OCI-LY7 (cell line): ENCODE measurements around the gene SPACA7. TPM values are rescaled to one million over a fixed set of nuclear protein-coding genes. Genes with fewer than 3 reads are reported as not detected.

ENCODE experiments used
- BruUV-seq: library from RNA; stranded (reverse); fragments of 400-500 nt; replicated peaks from 2 replicates; lab custom pipeline; 2021; lab: Mats Ljungman, UMichigan
- CTCF ChIA-PET: fragments of 300-600 bp; sonication (Branson Sonifier 250); formaldehyde crosslinking; loops from one replicate; lab custom pipeline; 2022; ENCODE audit warnings: antibody characterized with exemption; ENCODE audit not compliant: unreplicated experiment; lab: Charles Lee
- POLR2A ChIA-PET: fragments of 300-600 bp; sonication (Branson Sonifier 250); formaldehyde crosslinking; loops from one replicate; lab custom pipeline; 2022; ENCODE audit warnings: antibody characterized with exemption; lab: Charles Lee
- DNase-seq: peaks from one replicate; pipeline ENCODE4 v3.0.0-alpha.2; 2015; ENCODE audit warnings: low spot score
- H2AFZ ChIP-seq: fragments of 200-600 bp; sonication (generic), shearing (Covaris generic); 2 replicates; pipeline ENCODE4 v1.6.1; 2014; ENCODE audit warnings: mild to moderate bottlenecking, antibody characterized with exemption, low read length, moderate library complexity
- H3K27ac ChIP-seq: fragments of 200-600 bp; sonication (generic); 2 replicates; pipeline ENCODE4 v1.5.1; 2014; ENCODE audit warnings: mixed run types, low read depth, mild to moderate bottlenecking, moderate library complexity, low read length, inconsistent platforms; ENCODE audit not compliant: poor library complexity, severe bottlenecking
- H3K36me3 ChIP-seq: fragments of 200-600 bp; sonication (generic); 2 replicates; pipeline ENCODE4 v1.6.1; 2014; ENCODE audit warnings: mild to moderate bottlenecking, antibody characterized with exemption, low read length, moderate library complexity, mixed read lengths; ENCODE audit not compliant: insufficient read depth
- H3K4me1 ChIP-seq: fragments of 200-600 bp; sonication (generic); 2 replicates; pipeline ENCODE4 v1.5.1; 2014; ENCODE audit warnings: mild to moderate bottlenecking, low read length; ENCODE audit not compliant: insufficient read depth, poor library complexity, severe bottlenecking
- H3K4me2 ChIP-seq: fragments of 200-600 bp; sonication (generic); 2 replicates; pipeline ENCODE4 v1.6.1; 2014; ENCODE audit warnings: mild to moderate bottlenecking, low read length
- H3K4me3 ChIP-seq: fragments of 200-600 bp; sonication (generic); 2 replicates; pipeline ENCODE4 v1.5.1; 2014; ENCODE audit warnings: mild to moderate bottlenecking, low read depth, low read length; ENCODE audit not compliant: poor library complexity, severe bottlenecking
- H3K79me2 ChIP-seq: fragments of 200-600 bp; sonication (generic); 2 replicates; pipeline ENCODE4 v1.6.1; 2016; ENCODE audit warnings: low read depth, mild to moderate bottlenecking, low read length, moderate library complexity, mixed read lengths; ENCODE audit not compliant: insufficient read depth
- H3K9me2 ChIP-seq: fragments of 200-600 bp; sonication (generic); 2 replicates; pipeline ENCODE4 v1.6.1; 2016; ENCODE audit warnings: mild to moderate bottlenecking, low read length, mixed read lengths; ENCODE audit not compliant: insufficient read depth
- H3K9me3 ChIP-seq: fragments of 200-600 bp; sonication (generic); 2 replicates; pipeline ENCODE4 v1.6.1; 2014; ENCODE audit warnings: mild to moderate bottlenecking, mixed run types, low read length, mixed read lengths
- H4K20me1 ChIP-seq: fragments of 200-600 bp; sonication (generic); 2 replicates; pipeline ENCODE4 v1.6.1; 2014; ENCODE audit warnings: mild to moderate bottlenecking, antibody characterized with exemption, low read length, moderate library complexity, mixed read lengths; ENCODE audit not compliant: insufficient read depth
- EZH2phosphoT487 ChIP-seq: fragments of 200-600 bp; sonication (generic); IDR thresholded peaks from 2 replicates; pipeline ENCODE4 v1.6.1; 2018; ENCODE audit warnings: low read depth, borderline replicate concordance, mild to moderate bottlenecking, mixed run types, antibody characterized with exemption, low read length, moderate library complexity, mixed read lengths
- intact Hi-C: fragments of 100-400 bp; cut with micrococcal nuclease; formaldehyde crosslinking; loops from one replicate; pipeline ENCODE4 v1.10.0; 2022; ENCODE audit not compliant: unreplicated experiment
- total RNA-seq, 2 experiments: library from RNA; depleted of rRNA in 1 of 2; stranded (reverse); fragments of >200 nt in 1 of 2; shearing (Covaris generic) in 1 of 2; gene quantifications; 2 replicates each; pipeline ENCODE4 v1.2.3, GENCODE V29; 2014 to 2022
- TF ChIP-seq, protein P1 (sequence below): fragments of 200-600 bp; sonication (generic); conservative IDR thresholded peaks from 2 replicates; pipeline ENCODE4 v1.5.1; 2014; ENCODE audit warnings: mild to moderate bottlenecking, antibody characterized with exemption, low read length, moderate library complexity, mixed read lengths

Gene SPACA7
- total RNA-seq, 2 experiments from 2014 or later: not detected

DNA sequence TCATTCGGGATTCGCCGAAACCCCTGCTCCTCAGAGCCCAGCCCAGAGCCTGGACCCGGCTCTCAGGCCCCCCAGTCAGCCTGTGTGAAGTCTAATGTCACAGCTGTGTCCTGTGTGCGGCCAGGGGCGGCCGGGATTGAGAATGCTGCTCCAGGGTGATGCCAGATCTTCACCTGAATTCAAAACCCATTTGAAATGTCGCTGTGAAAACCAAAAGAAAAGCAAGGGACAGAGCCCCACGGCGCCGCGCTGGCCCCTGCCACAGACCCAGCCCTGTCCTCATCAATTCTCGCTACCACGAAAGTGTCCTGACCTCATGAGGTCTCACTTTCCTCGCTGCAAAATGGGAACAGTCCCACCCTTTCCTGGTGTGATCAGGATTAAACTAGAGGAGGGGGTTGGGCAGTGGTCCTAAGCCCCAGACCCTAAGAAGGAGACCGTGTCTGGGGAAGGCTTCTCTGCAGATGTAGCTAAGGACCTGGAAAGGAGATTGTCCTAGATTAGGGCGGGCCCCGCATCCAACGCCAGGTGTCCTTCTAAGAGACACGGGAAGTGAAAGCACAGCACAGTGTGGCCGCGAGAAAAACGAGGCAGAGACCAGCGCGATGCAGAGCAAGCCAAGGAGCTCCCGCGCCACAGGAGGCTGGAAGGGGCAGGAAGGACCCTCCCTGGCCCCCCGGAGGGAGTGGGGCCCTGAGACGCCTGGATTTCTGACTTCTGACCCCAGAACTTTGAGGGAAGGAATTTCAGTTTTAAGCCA is 34.0 kb upstream of the SPACA7 start:
- Histone ChIP-seq H3K4me2 (no peak overlapping the region), H3K9me3 (no peaks in the 10 kb centered on the region), H4K20me1 (no peaks in the 10 kb centered on the region), H3K9me2 (no peaks in the 10 kb centered on the region), H3K36me3 (no peaks in the 10 kb centered on the region), H2AFZ (no peak overlapping the region), H3K27ac (no peak overlapping the region), H3K4me1 (no peaks in the 10 kb centered on the region), H3K4me3 (no peak overlapping the region), H3K79me2 (no peaks in the 10 kb centered on the region)
- BruUV-seq: no TSS peak
- ChIA-PET CTCF (no interaction called here), POLR2A (no interaction called here)
- no peak for TF ChIP-seq EZH2phosphoT487
- TF ChIP-seq, protein P1, sequence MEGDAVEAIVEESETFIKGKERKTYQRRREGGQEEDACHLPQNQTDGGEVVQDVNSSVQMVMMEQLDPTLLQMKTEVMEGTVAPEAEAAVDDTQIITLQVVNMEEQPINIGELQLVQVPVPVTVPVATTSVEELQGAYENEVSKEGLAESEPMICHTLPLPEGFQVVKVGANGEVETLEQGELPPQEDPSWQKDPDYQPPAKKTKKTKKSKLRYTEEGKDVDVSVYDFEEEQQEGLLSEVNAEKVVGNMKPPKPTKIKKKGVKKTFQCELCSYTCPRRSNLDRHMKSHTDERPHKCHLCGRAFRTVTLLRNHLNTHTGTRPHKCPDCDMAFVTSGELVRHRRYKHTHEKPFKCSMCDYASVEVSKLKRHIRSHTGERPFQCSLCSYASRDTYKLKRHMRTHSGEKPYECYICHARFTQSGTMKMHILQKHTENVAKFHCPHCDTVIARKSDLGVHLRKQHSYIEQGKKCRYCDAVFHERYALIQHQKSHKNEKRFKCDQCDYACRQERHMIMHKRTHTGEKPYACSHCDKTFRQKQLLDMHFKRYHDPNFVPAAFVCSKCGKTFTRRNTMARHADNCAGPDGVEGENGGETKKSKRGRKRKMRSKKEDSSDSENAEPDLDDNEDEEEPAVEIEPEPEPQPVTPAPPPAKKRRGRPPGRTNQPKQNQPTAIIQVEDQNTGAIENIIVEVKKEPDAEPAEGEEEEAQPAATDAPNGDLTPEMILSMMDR: no peak
- DNase-seq: no peak
- intact Hi-C loops: no loop called here

DNA sequence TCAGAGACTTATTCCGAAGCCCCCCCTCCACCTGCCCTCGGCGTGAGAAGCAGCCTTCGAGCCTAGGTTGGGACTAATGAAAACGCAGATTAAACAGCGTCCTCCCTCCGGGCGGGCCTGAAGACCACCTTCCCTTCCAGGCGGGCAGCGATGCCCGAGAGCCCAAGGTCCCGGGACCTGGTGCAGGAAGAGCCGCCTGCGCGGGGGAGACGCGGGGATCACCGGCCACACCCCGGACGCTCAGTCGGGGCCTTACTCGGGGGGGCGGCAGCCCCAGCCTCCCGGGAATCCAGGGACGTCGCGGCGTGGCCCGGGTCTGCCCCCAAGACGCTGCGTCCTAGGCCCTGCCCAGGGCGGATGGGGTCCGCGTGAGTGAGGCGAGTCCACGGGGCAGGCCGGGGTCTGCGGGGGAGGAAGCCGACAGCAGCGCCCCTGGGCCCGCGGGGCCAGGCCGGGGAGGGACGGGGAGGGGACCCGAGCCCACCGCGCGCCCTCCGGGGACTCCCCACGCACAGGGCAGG is 33.3 kb upstream of the SPACA7 start:
- no peaks in the 10 kb centered on the region for H3K9me2 ChIP-seq
- CTCF ChIA-PET: no interaction called here

More for the DNA sequence above, 33.3 kb upstream of the SPACA7 start:
- Histone ChIP-seq H3K79me2 (no peaks in the 10 kb centered on the region), H2AFZ (no peak overlapping the region), H3K4me2 (no peak overlapping the region), H3K4me1 (no peaks in the 10 kb centered on the region), H3K36me3 (no peaks in the 10 kb centered on the region), H3K4me3 (no peak overlapping the region), H4K20me1 (no peaks in the 10 kb centered on the region), H3K27ac (no peak overlapping the region), H3K9me3 (no peaks in the 10 kb centered on the region)
- no TSS peak for BruUV-seq
- TF ChIP-seq, protein P1: no peak
- no peak for TF ChIP-seq EZH2phosphoT487
- intact Hi-C loops: no loop called here
- no peak for DNase-seq
- POLR2A ChIA-PET: no interaction called here
